PFSK-1 (cell line): Measurements from ENCODE around the gene MKNK2.

Source experiments
- POLR2AphosphoS5 ChIP-seq: IDR thresholded peaks from 2 replicates; pipeline ENCODE4 v1.6.1; 2012; ENCODE audit warnings: low read depth, mild to moderate bottlenecking, control low read depth, low read length, moderate library complexity
- REST ChIP-seq, 2 experiments: IDR thresholded peaks; 2 replicates each; pipeline versions ENCODE4 v1.6.1 to v1.8.0; 2011 to 2012; ENCODE audit warnings: low read depth in 2 of 2, low read length in 2 of 2, control low read depth in 1 of 2, inconsistent platforms in 1 of 2, mild to moderate bottlenecking in 1 of 2, moderate library complexity in 1 of 2; ENCODE audit not compliant: insufficient read depth in 1 of 2

DNA sequence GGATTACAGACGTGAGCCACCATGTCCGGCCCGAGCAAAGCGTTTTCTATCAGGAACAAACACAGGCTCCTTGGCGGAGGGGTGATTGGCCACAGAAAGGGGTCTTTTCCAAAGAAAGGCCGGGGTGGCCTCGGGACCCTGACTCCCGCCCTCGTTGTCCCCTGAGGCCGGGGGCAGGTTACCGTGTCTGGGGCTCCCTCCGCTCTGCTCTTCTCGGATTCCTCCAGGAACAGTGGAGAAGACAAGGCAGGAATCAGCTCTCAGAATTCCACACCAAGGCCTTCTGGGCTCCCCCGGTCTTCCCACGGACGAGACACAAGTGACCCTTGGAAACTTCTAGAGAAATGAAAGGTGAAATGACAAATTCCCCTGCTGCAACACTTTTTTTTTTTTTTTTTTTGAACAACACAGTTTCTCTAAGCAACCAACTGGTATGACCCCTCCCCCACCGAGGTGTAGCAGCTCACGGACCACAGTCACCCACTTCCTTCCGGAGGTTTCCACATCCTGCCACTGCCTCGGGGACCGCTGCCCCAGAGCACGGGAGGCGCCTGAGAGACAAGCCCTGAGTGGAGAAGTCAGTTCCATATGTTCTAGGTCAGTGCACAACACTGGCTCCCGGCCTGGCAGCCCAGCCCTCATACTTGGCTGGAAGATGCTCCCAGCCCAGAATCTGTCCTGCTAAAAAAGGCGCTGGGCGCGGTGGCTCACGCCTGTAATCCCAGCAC lies 34.1 kb upstream of the MKNK2 start:
- TF ChIP-seq POLR2AphosphoS5 (no peak), REST (IDR thresholded peaks at IDR 0.05; ENCODE audit: insufficient read depth in 1 of 2, low read depth in 2 of 2, low read length in 2 of 2) (no peak)
